CD4-positive, alpha-beta T cell treated with Interleukin-10 for 1 hour (primary cell): Measurements from ENCODE around the gene RIT1.
A peak's percentile ranks its signal among the peaks of the same experiment; 100 is the strongest.

Experiments used
- DNase-seq: peaks from one replicate; pipeline ENCODE4 v3.0.0-alpha.2; 2020

Gene RIT1, protein sequence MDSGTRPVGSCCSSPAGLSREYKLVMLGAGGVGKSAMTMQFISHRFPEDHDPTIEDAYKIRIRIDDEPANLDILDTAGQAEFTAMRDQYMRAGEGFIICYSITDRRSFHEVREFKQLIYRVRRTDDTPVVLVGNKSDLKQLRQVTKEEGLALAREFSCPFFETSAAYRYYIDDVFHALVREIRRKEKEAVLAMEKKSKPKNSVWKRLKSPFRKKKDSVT

DNA sequence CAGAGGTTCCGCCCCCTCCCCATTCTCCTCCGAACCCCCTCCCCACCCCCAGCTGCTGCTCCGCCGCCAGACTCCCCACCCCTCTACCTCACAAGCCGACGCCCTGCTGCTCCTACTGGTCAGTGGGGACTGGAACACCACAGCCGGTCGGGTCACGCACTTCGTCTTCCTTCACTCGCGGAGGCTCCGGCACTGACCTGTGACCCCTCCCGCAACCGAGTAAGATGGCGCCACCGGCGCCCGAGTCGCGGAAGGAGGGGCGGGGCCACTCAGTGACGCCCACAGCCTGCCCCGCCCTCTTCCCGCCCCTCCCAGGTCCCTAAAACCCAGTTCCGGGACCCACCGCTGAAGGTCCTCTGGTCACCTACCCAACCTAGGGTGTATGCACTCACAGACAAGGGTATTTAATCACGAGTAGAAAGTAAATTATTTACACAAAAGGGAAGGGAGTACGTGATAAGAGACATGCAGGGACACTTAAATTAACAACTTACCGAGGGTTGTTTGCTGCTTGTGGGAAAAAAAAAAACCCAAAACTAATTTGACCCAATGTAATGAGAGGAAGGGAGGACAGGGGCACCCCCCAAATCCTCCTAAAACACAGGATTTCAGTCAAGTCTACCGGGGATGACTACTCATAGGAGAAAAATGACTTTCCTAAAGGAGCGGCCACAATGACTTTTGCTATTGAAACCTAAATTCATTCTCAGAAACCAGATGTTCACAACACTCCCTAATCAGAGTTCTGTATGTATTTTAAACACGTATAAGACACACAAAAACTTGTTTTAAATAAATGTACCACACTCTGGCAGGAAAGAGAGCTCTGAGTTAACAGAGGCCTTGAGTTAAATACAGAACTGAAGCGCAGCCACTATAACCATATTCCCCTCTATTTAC lies at the start of gene RIT1:
Gene RIT1 (minus strand): TSS at position 194 of the 900 bp plus-strand sequence. CDS start 588 bp downstream, outside the sequence.
- peak; percentile 89 for DNase-seq

DNA sequence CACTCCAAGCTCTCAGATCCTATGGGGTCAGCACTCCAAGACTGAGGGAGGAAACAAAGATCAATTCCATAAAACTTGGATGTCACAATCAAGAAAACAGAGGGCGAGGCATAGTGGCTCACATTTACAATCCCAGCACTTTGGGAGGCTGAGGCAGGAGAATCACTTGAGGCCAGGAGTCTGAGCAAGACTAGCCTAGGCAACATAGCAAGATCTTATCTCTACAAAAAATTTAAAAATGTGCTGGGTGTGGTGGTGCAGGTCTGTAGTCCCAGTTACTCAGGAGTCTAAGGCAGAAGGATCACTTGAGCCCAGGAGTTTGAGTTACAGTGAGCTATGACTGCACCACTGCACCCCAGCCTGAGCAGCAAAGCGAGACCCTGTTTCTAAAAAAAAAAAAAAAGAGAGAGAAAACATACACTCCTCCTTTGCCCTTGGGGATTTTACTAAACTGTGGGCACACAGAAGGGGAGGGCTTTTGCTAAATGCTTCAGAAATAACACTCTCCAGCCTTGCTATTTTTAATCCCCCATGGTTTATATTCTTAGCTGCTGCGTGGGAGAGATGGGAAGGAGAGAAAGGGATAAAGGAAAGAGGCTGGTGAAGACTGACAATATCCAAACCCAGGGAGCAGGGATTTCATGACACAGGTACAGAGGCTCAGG lies 49.1 kb upstream of the RIT1 start:
- no peak for DNase-seq

DNA sequence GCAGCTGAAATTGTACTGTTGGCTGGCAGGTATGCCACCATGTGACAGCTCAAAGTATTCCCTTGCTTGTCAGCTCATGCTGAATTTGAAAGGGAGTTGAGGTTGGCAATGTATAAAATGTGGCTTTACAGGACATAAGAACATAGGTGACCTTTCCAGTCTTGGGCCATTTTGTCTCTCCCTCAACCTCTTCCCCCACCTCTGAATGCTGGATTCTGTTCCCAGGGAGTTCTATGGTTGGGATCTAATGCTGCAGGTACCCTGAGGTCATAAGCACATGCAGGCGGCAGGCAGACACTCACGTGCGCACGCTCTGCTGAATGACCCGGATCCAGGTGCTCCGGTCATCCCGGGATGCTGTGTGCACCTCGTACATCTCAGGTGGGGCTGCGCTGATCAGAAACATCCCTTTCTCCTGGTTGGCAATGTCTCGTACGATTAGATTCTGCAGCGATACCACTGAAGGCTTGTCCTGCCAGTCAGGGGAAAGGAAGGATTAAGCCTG lies 46.3 kb upstream of the RIT1 start:
- no peak for DNase-seq

DNA sequence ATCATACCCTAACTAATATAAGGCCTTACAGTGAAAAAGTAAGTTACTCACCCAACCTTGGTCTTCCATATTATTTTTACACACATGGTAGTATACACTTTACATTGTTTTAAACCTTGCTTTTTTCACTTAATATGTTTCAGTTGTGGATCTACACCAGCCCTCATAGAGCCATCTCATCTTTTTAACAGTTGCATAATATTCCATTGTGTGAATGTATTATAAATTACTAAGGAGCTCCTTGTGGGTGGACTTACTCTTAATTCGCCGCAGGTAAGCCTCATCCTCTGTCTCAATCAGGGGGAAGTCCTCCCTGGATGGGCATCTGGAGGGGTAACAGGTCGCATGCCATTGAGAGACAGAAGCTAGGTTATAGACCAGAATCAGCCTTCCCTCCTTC lies 43.5 kb upstream of the RIT1 start:
- DNase-seq = no peak

DNA sequence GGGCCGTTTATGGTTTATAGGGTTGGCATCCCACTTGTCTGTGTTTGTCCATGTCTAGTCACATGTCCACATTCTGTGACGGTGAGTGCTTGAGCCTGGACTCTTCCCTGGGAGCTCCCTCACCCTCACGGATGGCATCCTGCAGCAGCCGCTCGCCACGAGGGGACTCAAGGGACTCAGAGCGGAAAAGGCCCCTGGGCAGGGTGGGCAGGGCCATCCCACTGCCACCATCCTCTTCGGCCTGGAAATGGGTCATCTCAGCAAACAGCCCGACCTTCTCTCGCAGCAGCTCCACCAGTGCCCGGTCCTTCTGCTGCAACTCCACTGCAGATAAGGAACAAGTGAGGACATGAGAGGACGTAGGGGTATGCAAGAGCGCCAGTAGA lies 41.3 kb upstream of the RIT1 start:
- no peak for DNase-seq

DNA sequence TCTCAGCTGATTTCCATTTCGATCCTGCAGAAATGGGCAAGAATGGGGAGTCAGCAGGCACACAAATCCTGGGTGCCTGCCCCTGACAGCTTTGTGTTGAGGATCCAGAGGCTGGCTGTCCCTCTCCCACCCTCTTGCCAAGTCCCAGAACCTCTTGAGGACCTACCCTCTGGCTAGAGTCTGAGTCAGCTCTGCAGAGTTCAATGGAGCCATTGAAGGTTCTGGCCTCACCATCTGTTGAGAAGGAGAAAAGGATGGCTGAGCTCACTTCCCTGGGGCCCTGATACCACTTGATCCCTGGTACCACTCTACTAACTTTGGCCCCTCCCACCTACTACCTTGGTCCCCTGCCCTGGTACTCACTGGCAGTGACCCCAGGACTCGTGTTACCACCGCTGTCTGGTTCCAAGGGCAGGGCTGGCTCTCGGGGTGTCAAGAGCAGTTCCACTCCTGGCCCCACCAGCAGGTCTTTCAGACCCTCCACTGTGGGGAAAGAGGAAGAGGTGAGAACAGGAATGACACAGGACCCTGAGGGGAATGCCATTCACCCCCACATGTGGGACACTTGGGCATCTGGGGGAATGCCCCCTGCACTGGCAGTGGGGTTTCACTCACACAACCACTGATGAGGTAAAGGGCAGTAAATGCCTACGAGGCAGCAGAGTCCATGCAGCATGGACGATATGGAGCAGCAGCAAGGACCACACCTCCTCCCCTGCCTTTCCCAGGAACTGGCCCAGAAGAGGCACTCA lies 40.8 kb upstream of the RIT1 start:
- no peak for DNase-seq

DNA sequence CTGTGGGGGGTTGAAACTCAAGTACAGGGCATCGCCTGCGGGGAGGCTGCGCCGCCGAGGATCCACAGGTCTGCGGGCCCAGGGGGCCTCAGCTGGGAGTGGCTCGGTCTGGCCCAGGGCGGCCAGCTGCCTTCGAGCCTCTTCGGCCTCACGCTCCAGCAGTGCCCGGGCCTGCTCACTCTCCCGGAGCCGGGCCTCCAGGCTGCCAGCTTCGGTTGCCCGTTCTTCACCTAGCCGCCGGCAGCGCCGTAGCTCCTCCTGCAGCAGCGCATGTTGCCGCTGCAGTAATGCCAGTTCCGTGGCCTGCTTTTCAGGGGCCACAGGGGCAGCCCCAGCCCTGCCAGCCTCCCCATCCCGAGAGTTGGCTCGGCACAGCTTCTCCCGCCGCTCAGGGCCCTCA lies 39.7 kb upstream of the RIT1 start:
- DNase-seq = no peak

DNA sequence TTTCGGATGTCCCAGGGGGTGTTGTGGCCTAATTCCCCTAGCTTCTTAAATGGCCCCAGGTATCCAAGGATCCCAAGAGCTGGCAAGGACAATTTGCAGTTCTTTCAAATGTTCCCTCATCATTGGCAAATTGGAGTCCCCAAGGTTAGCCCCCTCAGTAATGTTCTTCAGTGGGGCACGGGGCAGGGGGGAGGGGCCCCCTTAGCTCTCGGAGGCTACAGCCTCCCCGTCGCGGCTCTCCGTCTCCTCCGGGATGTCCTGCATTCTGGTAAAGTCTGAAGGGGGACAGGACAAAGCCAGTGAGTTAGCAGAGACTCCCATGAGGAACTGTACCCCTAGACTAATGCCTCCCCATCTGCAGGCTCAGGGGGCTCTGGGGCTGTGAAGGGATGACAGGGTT lies 36.6 kb upstream of the RIT1 start:
- no peak for DNase-seq

DNA sequence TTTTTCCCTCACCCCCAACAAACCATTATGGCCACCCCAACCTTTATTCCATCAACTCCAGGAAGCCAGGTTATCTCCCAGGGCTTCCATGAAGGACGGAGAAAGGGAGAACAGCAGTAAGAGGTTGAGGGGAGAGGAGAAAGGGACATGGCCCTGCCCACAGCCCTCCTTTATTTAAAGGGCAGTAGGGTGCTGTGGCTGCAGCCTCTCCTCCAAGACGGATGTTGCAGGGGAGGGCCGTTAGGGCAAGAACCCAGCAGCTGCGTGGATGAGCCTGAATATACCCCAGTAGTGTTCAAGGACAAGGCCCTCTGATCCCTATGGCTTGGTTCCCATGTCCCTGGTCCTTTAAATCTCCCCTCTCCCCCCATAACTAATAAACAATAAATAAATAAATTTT lies 36.1 kb upstream of the RIT1 start:
- DNase-seq = no peak

DNA sequence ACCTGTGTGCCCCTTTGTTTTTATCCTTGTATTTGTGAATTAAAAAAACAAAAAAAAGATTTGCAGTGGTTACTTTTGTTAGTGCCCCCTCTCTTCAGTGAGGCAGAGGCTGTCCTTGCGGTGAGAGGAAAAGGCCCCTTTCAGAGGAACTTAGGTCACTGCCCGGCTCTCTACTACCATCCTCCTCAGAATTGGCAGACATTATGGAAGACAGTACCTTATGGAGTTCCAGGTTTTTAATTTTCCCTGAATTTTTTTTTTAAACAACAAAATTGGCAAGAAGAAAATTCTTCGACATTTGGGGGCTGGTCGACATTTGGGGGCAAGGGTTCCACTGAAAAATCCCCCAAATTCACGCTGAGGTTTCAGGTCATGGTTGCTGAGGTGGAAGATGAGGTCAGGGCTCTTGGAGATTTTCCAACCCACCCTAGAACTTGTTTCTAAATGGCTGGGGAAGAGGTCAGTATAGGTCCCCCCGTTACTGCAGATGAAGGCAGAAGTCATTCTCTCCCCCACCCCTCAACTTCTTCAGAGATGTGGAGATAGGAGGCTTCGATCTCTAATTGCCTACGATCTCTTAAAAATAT lies 35.6 kb upstream of the RIT1 start:
- DNase-seq = no peak

DNA sequence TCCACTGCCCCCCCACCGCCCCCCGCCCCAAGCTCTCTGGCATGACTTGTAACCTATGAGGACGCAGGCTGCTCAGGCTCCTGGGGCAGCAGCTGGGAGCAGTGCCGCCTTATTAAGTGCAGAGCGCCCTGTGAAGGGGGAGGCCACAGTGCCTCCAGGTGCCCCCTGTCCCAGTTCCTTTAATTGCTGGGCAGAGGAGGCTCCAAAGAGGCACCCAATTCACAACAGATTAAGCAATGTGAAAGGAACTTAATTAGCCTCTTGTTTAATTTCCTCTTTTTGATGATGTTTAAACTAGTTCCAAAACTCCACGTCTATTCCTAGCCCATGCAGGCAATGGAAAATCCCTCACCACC lies 33.3 kb upstream of the RIT1 start:
- no peak for DNase-seq

DNA sequence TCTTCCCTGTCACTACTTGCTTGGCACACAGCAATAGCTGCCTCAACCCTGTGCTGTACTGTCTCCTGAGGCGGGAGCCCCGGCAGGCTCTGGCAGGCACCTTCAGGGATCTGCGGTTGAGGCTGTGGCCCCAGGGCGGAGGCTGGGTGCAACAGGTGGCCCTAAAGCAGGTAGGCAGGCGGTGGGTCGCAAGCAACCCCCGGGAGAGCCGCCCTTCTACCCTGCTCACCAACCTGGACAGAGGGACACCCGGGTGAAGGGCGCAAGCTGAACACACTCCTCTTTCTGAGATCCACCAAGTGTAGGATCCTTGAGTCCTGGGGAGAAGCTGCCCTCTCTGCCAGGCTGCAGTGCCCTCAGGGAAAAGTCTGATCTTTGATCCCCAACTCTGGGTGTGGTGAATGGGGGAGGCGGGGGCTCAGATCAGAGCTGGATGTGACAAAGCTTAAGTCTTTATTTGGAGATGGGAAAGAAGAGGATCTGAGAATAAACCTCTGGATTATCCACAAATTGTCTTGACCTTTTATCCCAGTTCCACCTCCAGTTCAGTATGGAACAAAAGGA lies 31.5 kb upstream of the RIT1 start:
- no peak for DNase-seq

DNA sequence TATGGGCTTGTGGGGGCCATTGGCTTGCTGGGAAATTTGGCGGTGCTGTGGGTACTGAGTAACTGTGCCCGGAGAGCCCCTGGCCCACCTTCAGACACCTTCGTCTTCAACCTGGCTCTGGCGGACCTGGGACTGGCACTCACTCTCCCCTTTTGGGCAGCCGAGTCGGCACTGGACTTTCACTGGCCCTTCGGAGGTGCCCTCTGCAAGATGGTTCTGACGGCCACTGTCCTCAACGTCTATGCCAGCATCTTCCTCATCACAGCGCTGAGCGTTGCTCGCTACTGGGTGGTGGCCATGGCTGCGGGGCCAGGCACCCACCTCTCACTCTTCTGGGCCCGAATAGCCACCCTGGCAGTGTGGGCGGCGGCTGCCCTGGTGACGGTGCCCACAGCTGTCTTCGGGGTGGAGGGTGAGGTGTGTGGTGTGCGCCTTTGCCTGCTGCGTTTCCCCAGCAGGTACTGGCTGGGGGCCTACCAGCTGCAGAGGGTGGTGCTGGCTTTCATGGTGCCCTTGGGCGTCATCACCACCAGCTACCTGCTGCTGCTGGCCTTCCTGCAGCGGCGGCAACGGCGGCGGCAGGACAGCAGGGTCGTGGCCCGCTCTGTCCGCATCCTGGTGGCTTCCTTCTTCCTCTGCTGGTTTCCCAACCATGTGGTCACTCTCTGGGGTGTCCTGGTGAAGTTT lies 30.8 kb upstream of the RIT1 start:
- DNase-seq = no peak

DNA sequence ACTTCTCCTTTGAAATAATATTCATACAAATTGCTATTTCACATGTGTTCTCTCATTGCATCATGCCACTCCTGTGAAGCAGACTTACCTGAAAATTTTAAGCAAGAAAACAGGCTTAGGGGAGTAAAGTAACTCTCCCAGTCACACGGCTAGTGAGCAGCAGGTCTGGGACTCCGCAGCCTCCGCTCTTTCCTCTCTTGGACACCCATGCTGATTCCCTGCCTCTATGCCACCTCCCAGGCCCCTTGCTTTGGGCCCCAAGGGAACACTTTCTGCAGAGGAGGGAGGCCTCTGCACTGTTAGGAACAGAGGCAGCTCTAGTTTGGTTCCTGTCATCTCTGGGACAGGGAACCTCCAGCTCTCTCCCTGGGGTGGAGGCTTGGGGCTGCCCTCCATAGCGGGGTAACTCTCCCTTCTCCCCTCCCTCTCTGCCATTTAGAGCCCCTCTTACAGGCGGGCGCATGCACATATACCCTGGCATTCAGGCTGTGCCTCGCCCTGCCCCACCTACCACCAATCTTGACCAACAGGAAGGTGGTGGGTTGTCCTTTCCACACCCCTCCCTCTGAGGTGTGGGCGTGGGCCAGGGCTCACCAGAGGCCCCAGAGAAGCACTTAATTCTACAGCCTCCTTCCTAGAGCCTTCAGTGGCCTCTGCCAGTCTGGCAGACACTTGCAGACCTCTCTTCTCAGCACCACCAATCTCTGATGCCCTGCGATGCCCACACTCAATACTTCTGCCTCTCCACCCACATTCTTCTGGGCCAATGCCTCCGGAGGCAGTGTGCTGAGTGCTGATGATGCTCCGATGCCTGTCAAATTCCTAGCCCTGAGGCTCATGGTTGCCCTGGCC lies 30.1 kb upstream of the RIT1 start, which contains the start of gene RXFP4:
Gene RXFP4 (plus strand): TSS at position 646 of the 852 bp plus-strand sequence. CDS start 72 bp downstream, at position 718.
- no peak for DNase-seq

DNA sequence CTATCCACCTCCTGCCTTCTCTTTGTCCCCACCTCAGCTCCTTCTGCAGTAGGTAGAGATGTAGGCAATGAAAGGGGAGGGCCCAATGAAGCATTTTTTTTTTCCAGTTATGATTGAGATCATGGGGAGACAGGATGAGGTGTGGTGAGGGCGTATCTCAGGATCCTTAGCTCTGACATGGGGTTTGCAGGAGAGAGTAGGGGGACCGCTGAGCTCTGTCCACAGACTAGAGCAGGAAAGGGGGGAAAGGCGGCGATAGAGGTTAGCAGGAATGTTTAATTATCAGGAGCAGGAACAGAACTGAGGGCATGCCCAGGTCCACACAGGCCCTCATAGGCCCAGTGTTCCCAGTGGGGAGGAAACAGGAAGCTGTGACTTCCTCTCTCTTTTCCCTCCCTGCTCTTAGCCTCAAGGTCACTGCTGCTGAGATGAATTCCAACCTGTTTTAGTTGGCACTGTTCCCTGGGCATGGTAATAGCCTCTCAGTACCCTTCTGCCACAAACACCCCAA lies 29.4 kb upstream of the RIT1 start:
- no peak for DNase-seq

DNA sequence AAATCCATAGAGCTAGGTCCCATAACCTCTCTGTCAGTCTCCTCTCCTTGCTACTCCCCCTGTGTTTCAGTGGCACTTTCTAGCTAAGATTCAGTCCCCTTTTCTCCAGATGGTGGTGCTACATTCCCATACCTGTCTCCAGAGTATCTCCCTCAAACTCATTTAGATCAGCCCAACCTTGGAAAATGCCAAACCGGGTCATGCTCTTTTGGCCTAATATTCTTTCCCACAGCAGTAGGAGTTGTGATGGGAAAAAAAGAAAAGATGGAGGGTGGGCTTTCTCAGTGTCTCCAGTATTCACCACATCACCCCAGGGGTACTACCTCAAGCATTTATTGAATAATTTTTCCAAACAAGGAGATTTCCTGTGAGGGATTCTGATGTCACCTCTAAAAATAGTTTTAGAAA lies 27.1 kb upstream of the RIT1 start:
- DNase-seq = peak; percentile 71

DNA sequence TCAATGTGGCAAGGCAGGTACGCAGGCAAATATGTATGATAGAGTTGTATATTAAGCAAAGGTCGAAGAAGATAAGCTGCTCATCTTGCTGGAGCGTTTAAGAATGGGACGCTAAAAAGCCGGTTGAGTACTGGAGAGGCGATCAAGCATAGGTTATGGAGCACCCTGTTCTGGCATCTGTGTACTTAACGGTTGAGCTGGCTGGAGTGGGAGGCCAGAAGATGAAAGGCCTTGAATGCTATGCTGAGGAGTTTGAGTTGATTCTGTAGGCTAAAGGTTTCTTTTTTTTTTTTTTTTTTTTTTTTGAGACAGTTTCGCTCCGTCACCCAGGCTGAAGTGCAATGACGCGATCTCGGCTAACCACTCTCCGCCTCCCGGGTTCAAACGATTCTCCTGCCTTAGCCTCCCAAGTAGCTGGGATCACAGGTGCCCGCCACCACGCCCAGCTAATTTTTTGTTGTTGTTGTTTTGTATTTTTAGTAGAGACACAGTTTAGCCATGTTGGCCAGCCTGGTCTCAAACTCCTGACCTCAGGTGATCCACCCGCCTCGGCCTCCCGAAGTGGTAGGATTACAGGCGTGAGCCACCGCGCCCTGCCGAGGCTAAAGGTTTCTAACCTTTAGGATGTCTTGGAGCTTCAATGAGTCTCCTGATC lies 23.9 kb upstream of the RIT1 start:
- no peak for DNase-seq

DNA sequence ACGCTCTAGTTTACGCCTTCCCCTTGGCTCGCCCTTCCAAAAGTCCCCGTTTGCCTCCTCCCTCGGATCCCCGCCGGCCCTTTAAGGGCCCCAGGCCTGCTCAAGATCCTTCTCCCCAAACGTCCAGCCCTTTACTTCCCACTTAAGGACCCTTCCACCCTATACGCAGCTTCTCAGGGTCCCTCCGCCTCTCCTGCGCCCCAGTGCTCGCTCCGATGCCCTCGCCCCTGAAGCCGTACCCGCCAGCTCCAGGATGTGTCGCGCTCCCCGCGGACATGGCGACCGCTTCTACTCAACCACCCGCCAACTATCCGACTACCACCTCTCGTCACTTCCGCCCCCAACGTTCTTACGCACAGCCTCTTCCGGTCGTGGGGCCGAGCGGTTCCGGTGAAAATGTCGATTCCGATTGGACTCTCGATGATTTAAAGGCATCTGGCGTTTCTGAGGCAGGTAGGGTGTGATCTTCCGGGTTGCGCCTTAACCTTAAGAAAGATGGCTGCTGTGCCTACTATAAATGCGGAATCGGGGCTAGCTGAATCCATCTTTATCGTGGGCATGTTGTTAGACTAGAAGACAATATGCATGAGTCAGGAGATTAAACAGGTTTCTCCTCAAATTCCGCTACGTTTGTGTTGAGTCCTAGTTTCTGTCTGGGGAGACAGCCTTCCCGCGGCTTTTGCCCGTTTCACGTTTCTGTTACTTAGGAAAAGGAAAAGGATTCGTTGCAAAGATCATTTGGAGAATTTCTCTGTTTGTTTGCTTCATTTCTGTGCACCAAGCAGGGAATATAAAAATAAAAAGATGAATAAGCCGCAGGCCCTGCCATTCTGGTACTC lies 23.2 kb upstream of the RIT1 start, which contains the start of gene KHDC4:
Gene KHDC4 (minus strand): TSS at position 317 of the 839 bp plus-strand sequence. CDS start 40 bp downstream, at position 277.
- peak; percentile 97 for DNase-seq
